ENCODE measurements around the gene MCF2L2.
A peak's percentile ranks its signal among the peaks of the same experiment; 100 is the strongest.
"Not testable (repeated sequence)": the region's sequence is repeated elsewhere in the genome, so short reads cannot be mapped to it uniquely, and the experiment has no call there.

The MCF2L2 gene

DNA sequence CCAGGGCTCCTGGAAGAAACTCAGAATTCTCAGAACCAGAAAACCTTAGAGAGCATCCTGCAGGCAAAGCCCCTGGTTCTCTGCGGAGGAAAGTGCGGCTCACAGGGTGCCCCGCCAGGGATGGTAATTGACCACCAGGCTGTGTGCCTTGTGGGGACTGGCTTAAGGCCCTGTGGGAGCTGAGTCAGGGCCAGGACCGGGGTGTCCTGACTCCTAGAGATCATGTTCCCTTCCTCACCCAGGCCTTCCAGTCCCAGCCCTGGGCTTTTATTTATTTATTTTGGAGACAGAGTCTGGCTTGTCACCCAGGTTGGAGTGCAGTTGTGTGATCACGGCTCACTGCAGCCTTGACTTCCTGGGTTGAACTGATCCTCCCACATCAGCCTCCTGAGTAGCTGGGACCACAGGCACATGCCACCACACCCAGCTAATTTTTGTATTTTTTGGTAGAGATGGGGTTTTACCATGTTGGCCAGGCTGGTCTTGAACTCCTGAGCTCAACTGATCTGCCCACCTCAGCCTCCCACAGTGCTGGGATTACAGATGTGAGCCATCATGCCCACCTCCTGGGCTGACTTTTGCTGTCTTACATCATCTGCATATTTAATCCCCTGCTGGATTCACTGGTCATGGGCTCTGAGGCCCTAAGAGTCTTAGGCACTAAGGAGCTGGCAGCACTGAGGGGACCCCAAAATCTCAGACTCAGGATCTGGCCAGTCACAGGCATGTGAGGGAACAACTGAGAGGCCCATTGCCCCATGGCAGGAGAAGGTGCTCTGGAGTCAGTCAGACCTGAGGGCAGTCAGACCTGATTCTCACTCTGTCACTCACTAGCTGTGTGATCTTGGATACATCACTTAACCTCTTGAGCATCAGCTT, 245.4 kb downstream of the MCF2L2 start:
- no peak overlapping the region for H3K4me3 ChIP-seq (ENCODE audit: low read length)
- H3K36me3 ChIP-seq (ENCODE audit: insufficient read depth, low read length) = no peaks in the 10 kb centered on the region
- H3K4me2 ChIP-seq (ENCODE audit: low read length) = no peak overlapping the region
- no peaks in the 10 kb centered on the region for H3K9me3 ChIP-seq (replicated peaks; ENCODE audit: low read length)
- no peak overlapping the region for H3K9ac ChIP-seq (ENCODE audit: low read depth, low read length)
- H3K4me1 ChIP-seq (ENCODE audit: control insufficient read depth, insufficient read depth, low read length) = peaks cover 30% of the 10 kb centered on the region
- H3K27me3 ChIP-seq (ENCODE audit: control insufficient read depth, insufficient read depth, low read length) = no peaks in the 10 kb centered on the region

- no peaks in the 10 kb centered on the region for H3K9me3 ChIP-seq (replicated peaks; ENCODE audit: low read length)
- H3K4me3 ChIP-seq (ENCODE audit: low read length) = no peak overlapping the region
- H3K27me3 ChIP-seq (ENCODE audit: control insufficient read depth, insufficient read depth, low read length) = no peaks in the 10 kb centered on the region
- H3K4me2 ChIP-seq (ENCODE audit: low read length) = no peak overlapping the region
- H3K36me3 ChIP-seq (ENCODE audit: insufficient read depth, low read length) = no peaks in the 10 kb centered on the region
- H3K9ac ChIP-seq (ENCODE audit: low read depth, low read length) = no peak overlapping the region
- peaks cover 30% of the 10 kb centered on the region for H3K4me1 ChIP-seq (ENCODE audit: control insufficient read depth, insufficient read depth, low read length)
These were observed 246.3 kb downstream of the MCF2L2 start for GRCh38 chr3:183182073-183182472.

DNA sequence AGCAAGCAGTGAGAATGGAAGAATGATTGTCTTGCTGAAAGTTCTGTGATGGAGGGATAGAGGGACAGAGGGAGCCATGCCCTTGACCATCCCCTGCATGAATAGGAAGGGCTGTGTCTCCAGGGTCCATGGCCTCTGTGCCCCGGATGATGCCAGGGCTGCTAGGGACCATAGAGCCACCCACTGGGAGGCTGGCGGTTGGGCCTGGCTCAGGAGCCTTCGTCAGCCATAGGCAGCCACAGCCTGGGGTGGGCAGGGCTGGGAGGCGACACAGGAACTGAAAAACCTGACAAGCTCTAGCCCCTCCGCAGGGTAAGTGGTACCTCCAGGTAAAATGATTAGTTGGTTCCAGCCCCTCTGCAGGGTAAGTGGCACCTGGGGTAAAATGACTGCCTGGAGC, 246.8 kb downstream of the MCF2L2 start:
- Histone ChIP-seq H3K27me3 (ENCODE audit: control insufficient read depth, insufficient read depth, low read length) (no peaks in the 10 kb centered on the region), H3K9ac (ENCODE audit: low read depth, low read length) (no peak overlapping the region), H3K36me3 (ENCODE audit: insufficient read depth, low read length) (no peaks in the 10 kb centered on the region), H3K9me3 (replicated peaks; ENCODE audit: low read length) (no peaks in the 10 kb centered on the region), H3K4me1 (ENCODE audit: control insufficient read depth, insufficient read depth, low read length) (peaks cover 30% of the 10 kb centered on the region), H3K4me3 (ENCODE audit: low read length) (no peak overlapping the region), H3K4me2 (ENCODE audit: low read length) (no peak overlapping the region)

GRCh38 chr3:183180784-183181295, 247.6 kb downstream of the MCF2L2 start:
- Histone ChIP-seq H3K9me3 (replicated peaks; ENCODE audit: low read length) (no peaks in the 10 kb centered on the region), H3K4me3 (ENCODE audit: low read length) (no peak overlapping the region), H3K4me1 (ENCODE audit: control insufficient read depth, insufficient read depth, low read length) (peaks cover 25% of the 10 kb centered on the region), H3K27me3 (ENCODE audit: control insufficient read depth, insufficient read depth, low read length) (no peaks in the 10 kb centered on the region), H3K36me3 (ENCODE audit: insufficient read depth, low read length) (no peaks in the 10 kb centered on the region), H3K4me2 (ENCODE audit: low read length) (no peak overlapping the region), H3K9ac (ENCODE audit: low read depth, low read length) (no peak overlapping the region)

DNA sequence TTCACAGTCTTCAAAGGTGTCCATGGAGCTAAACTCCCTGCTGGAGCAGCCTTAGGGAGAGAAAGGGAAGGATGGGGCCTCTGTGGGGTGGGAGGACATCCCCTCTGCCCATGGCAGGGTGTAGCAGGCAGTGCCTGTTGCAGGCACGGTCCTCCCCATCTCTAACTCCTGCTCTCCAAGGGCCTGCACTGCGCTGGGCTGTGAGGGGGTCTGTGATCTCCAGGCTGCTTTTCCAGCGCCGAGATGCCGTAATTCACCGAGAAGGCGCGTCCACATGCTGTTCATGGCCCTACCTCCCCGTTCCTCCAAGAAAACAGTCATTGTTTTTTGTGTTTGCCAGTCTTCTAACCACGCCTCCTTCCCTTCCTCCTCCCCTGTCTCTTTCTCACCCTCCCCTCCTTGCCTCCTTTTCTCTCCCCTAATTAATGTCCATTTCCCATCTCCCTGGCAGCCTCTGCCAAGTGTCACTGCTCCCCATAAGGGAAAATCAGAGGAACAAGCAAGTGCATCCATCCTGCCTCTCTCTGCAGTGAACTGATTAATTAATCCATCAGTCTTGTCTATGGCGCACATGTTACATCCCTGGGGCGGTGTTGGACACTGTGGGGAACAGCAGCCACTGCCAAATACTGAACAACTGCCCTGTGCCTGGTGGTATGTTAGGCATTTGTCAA, 248.2 kb downstream of the MCF2L2 start:
- no peaks in the 10 kb centered on the region for H3K9me3 ChIP-seq (replicated peaks; ENCODE audit: low read length)
- no peak overlapping the region for H3K9ac ChIP-seq (ENCODE audit: low read depth, low read length)
- H3K4me2 ChIP-seq (ENCODE audit: low read length) = peak overlapping the region; percentile 97
- H3K36me3 ChIP-seq (ENCODE audit: insufficient read depth, low read length) = no peaks in the 10 kb centered on the region
- H3K4me3 ChIP-seq (ENCODE audit: low read length) = no peak overlapping the region
- H3K4me1 ChIP-seq (ENCODE audit: control insufficient read depth, insufficient read depth, low read length) = peaks cover 19% of the 10 kb centered on the region
- peaks cover 5% of the 10 kb centered on the region for H3K27me3 ChIP-seq (ENCODE audit: control insufficient read depth, insufficient read depth, low read length)

DNA sequence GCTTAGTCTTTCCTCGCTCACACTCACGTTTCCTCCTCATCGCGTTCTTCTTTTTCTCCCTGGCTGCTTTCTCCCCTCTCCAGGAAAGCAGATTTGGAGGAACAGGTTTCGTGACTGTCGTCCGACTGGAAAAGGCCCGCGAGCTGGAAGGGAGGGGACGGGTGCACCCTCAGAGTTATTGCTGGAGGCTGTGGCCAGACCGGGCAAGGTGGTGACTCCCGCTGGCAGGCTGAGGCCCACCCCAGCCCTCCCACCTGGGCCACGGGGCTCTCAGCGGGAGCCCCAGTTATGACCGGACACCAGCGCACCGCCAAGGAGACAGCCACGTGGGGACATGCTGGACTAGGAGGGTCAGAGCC, 248.9 kb downstream of the MCF2L2 start:
- peak overlapping the region; percentile 79 for H3K4me3 ChIP-seq (ENCODE audit: low read length)
- H3K4me2 ChIP-seq (ENCODE audit: low read length) = peak overlapping the region; percentile 97
- peaks cover 15% of the 10 kb centered on the region for H3K4me1 ChIP-seq (ENCODE audit: control insufficient read depth, insufficient read depth, low read length)
- H3K36me3 ChIP-seq (ENCODE audit: insufficient read depth, low read length); H3K9me3 ChIP-seq (replicated peaks; ENCODE audit: low read length); H3K27me3 ChIP-seq (ENCODE audit: control insufficient read depth, insufficient read depth, low read length): not testable (repeated sequence)
- peak overlapping the region; percentile 65 for H3K9ac ChIP-seq (ENCODE audit: low read depth, low read length)

GRCh38 chr3:183178833-183179549, 249.4 kb downstream of the MCF2L2 start:
- Histone ChIP-seq H3K9ac (ENCODE audit: low read depth, low read length) (peak overlapping the region; percentile 65), H3K36me3 (ENCODE audit: insufficient read depth, low read length) (no peaks in the 10 kb centered on the region), H3K9me3 (replicated peaks; ENCODE audit: low read length) (no peaks in the 10 kb centered on the region), H3K27me3 (ENCODE audit: control insufficient read depth, insufficient read depth, low read length) (peaks cover 7% of the 10 kb centered on the region), H3K4me3 (ENCODE audit: low read length) (peak overlapping the region; percentile 79), H3K4me1 (ENCODE audit: control insufficient read depth, insufficient read depth, low read length) (peaks cover 15% of the 10 kb centered on the region), H3K4me2 (ENCODE audit: low read length) (peak overlapping the region; percentile 97)

DNA sequence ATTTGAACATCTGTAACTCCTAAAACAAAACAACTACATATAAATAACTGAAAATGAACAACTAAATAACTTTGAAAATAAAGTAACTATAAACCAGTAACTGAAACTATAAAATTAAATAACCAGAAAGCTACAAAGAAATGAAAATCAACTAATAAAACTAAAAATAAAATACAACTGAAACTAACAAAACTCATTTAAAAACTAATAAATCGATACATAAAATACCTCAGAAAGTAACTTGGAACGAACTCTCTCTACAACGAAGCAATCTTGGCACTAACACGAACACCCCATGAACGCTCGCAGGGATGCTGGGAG, 249.9 kb downstream of the MCF2L2 start:
- Histone ChIP-seq H3K4me2 (ENCODE audit: low read length) (peak overlapping the region; percentile 97), H3K4me1 (ENCODE audit: control insufficient read depth, insufficient read depth, low read length) (peaks cover 15% of the 10 kb centered on the region), H3K9ac (ENCODE audit: low read depth, low read length) (peak overlapping the region; percentile 65), H3K36me3 (ENCODE audit: insufficient read depth, low read length) (no peaks in the 10 kb centered on the region), H3K27me3 (ENCODE audit: control insufficient read depth, insufficient read depth, low read length) (peaks cover 7% of the 10 kb centered on the region), H3K9me3 (replicated peaks; ENCODE audit: low read length) (no peaks in the 10 kb centered on the region), H3K4me3 (ENCODE audit: low read length) (peak overlapping the region; percentile 79)

- H3K4me3 ChIP-seq (ENCODE audit: low read length) = no peak overlapping the region
- peaks cover 7% of the 10 kb centered on the region for H3K27me3 ChIP-seq (ENCODE audit: control insufficient read depth, insufficient read depth, low read length)
- H3K36me3 ChIP-seq (ENCODE audit: insufficient read depth, low read length) = no peaks in the 10 kb centered on the region
- H3K4me1 ChIP-seq (ENCODE audit: control insufficient read depth, insufficient read depth, low read length) = no peaks in the 10 kb centered on the region
- H3K9me3 ChIP-seq (replicated peaks; ENCODE audit: low read length) = no peaks in the 10 kb centered on the region
- H3K9ac ChIP-seq (ENCODE audit: low read depth, low read length) = no peak overlapping the region
- no peak overlapping the region for H3K4me2 ChIP-seq (ENCODE audit: low read length)
These were observed 256.3 kb downstream of the MCF2L2 start for GRCh38 chr3:183172051-183172639.

DNA sequence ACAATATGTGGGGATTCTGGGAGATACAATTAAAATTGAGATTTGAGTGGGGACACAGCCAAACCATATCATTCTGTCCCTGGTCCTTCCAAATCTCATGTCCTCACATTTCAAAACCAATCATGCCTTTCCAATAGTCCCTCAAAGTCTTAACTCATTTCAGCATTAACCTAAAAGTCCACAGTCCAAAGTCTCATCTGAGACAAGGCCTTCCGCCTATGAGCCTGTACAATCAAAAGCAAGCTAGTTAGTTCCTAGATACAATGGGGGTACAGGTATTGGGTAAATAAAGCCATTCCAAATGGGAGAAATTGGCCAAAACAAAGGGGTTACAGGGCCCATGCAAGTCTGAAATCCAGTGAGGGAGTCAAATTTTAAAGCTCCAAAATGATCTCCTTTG, 260.4 kb downstream of the MCF2L2 start:
- not testable (repeated sequence) for H3K4me1 ChIP-seq (ENCODE audit: control insufficient read depth, insufficient read depth, low read length); H3K9me3 ChIP-seq (replicated peaks; ENCODE audit: low read length); H3K4me2 ChIP-seq (ENCODE audit: low read length); H3K9ac ChIP-seq (ENCODE audit: low read depth, low read length); H3K4me3 ChIP-seq (ENCODE audit: low read length); H3K36me3 ChIP-seq (ENCODE audit: insufficient read depth, low read length); H3K27me3 ChIP-seq (ENCODE audit: control insufficient read depth, insufficient read depth, low read length)

GRCh38 chr3:183163563-183163962, 264.9 kb downstream of the MCF2L2 start:
- peaks cover 11% of the 10 kb centered on the region for H3K27me3 ChIP-seq (ENCODE audit: control insufficient read depth, insufficient read depth, low read length)
- no peaks in the 10 kb centered on the region for H3K9me3 ChIP-seq (replicated peaks; ENCODE audit: low read length)
- no peak overlapping the region for H3K4me3 ChIP-seq (ENCODE audit: low read length)
- H3K4me2 ChIP-seq (ENCODE audit: low read length) = no peak overlapping the region
- H3K4me1 ChIP-seq (ENCODE audit: control insufficient read depth, insufficient read depth, low read length) = peaks cover 11% of the 10 kb centered on the region
- H3K9ac ChIP-seq (ENCODE audit: low read depth, low read length) = no peak overlapping the region
- no peaks in the 10 kb centered on the region for H3K36me3 ChIP-seq (ENCODE audit: insufficient read depth, low read length)
